ENCODE measurements around the gene NFATC2IP. TPM values are rescaled to one million over a fixed set of nuclear protein-coding genes. Genes with fewer than 3 reads are reported as not detected.
A peak's percentile ranks its signal among the peaks of the same experiment; 100 is the strongest.

NFATC2IP gene
- polyA plus RNA-seq, 1 donor from 2014 or later: 39.1 TPM

- Histone ChIP-seq H4K20me1 (ENCODE audit: insufficient read depth) (no peaks in the 10 kb centered on the region), H3K27ac (ENCODE audit: low read length) (peak overlapping the region; percentile 85), H3F3A (ENCODE audit: insufficient read depth, low read length, poor library complexity, severe bottlenecking) (no peaks in the 10 kb centered on the region), H3K9ac (ENCODE audit: low read length) (peak overlapping the region; percentile 79), H3K27me3 (ENCODE audit: insufficient read depth, low read depth, low read length) (no peaks in the 10 kb centered on the region), H3K9me3 (ENCODE audit: low read length) (no peaks in the 10 kb centered on the region), H3K4me3 (ENCODE audit: low read length) (peak overlapping the region; percentile 80), H3K9me2 (ENCODE audit: insufficient read depth, low read length) (no peaks in the 10 kb centered on the region), H3K4me2 (ENCODE audit: low read length) (peak overlapping the region; percentile 50), H2AFZ (ENCODE audit: low read depth, low read length) (peak overlapping the region; percentile 91), H3K79me2 (replicated peaks; ENCODE audit: insufficient read depth, low read length) (peaks cover 10% of the 10 kb centered on the region), H3K36me3 (ENCODE audit: insufficient read depth, low read length) (no peaks in the 10 kb centered on the region)
- TF ChIP-seq SMC3 (conservative IDR thresholded peaks at IDR 0.05; ENCODE audit: poor library complexity) (peak; percentile 89), EZH2 (IDR thresholded peaks at IDR 0.05; ENCODE audit: borderline replicate concordance, insufficient read depth, low read length, poor library complexity, severe bottlenecking) (no peak), CTCF (IDR thresholded peaks at IDR 0.05; ENCODE audit: poor library complexity, severe bottlenecking) (peak; percentile 92), REST (IDR thresholded peaks at IDR 0.05; ENCODE audit: borderline replicate concordance) (peak; percentile 74), RAD21 (conservative IDR thresholded peaks at IDR 0.05) (peak; percentile 78)
These were observed 23.3 kb downstream of the NFATC2IP start for GRCh38 chr16:28974007-28974436.

GRCh38 chr16:28974437-28975157 lies 23.9 kb downstream of the NFATC2IP start, which contains the start of gene SPNS1:
TSS of gene SPNS1 (plus strand) at chr16:28974778. CDS start at chr16:28975152, 374 bp downstream.
- Histone ChIP-seq H3K4me2 (ENCODE audit: low read length) (peak within 1 kb of the TSS; percentile 68), H3K79me2 (replicated peaks; ENCODE audit: insufficient read depth, low read length) (peaks cover 10% of the 10 kb centered on the region), H3K9me3 (ENCODE audit: low read length) (no peaks in the 10 kb centered on the region), H2AFZ (ENCODE audit: low read depth, low read length) (peak within 1 kb of the TSS; percentile 91), H4K20me1 (ENCODE audit: insufficient read depth) (no peaks in the 10 kb centered on the region), H3K9me2 (ENCODE audit: insufficient read depth, low read length) (no peaks in the 10 kb centered on the region), H3K27ac (ENCODE audit: low read length) (peak within 1 kb of the TSS; percentile 85), H3K36me3 (ENCODE audit: insufficient read depth, low read length) (no peaks in the 10 kb centered on the region), H3K9ac (ENCODE audit: low read length) (peak within 1 kb of the TSS; percentile 79), H3K27me3 (ENCODE audit: insufficient read depth, low read depth, low read length) (no peaks in the 10 kb centered on the region), H3K4me3 (ENCODE audit: low read length) (peak within 1 kb of the TSS; percentile 80), H3F3A (ENCODE audit: insufficient read depth, low read length, poor library complexity, severe bottlenecking) (no peaks in the 10 kb centered on the region)
- TF ChIP-seq REST (IDR thresholded peaks at IDR 0.05; ENCODE audit: borderline replicate concordance) (peak; percentile 90), TAF1 (IDR thresholded peaks at IDR 0.05; ENCODE audit: low read depth) (peak; percentile 71), POLR2AphosphoS5 (IDR thresholded peaks at IDR 0.05) (peak; percentile 79), EZH2 (IDR thresholded peaks at IDR 0.05; ENCODE audit: borderline replicate concordance, insufficient read depth, low read length, poor library complexity, severe bottlenecking) (no peak), CTCF (IDR thresholded peaks at IDR 0.05; ENCODE audit: poor library complexity, severe bottlenecking) (no peak), RAD21 (conservative IDR thresholded peaks at IDR 0.05) (no peak), EP300 (conservative IDR thresholded peaks at IDR 0.05; ENCODE audit: poor library complexity, severe bottlenecking) (peak; percentile 65), MXI1 (conservative IDR thresholded peaks at IDR 0.05; ENCODE audit: poor library complexity, severe bottlenecking) (peak; percentile 96), SMC3 (conservative IDR thresholded peaks at IDR 0.05; ENCODE audit: poor library complexity) (no peak)

Data from neural cell (in vitro differentiated cells).